ENCODE measurements around the gene CDX1.
A peak's percentile ranks its signal among the peaks of the same experiment; 100 is the strongest.

CDX1 gene

DNA sequence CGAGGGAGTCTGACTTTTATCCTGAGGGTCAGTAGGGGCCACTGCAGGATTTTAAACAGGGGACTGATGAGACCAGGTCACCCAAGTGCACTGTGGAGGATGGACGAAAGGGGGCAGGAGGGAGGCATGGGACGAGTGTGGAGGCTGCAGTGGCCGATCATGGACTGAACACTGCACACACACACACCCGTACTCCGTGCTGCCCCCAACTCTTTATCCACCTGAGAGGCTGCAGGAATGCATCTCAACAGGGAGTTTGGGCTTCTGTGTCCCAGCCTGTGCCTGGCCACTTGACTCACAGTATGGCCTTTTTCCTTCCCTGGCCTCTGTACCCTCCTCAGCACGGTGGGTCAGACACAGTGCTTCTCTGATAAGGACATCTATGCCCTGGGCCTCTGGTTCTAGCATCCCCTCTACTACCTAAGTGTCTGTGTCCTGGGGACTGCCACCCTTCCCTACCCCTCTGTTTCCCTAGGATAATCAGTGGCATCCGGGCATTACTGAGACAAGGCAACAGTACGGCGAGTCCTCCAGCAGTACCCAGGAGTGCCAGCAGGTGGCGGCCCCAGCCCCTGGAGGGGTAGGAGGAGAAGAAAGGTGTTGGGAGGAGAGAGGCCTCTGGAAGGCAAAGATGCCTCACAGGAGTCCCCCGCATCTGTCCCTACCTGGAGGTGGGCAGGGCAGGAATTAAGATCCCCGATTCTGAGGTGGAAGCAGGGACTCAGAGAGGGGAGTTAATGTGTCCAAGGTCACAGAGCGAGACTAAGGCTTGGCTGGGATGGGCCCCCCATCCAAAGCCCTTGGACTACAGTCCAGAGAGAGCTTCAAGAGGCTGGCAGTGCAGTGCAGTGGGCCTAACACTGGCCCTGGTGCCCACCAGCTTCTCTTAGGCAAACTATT is 5.1 kb upstream of the CDX1 start:
- TF ChIP-seq, protein P1, sequence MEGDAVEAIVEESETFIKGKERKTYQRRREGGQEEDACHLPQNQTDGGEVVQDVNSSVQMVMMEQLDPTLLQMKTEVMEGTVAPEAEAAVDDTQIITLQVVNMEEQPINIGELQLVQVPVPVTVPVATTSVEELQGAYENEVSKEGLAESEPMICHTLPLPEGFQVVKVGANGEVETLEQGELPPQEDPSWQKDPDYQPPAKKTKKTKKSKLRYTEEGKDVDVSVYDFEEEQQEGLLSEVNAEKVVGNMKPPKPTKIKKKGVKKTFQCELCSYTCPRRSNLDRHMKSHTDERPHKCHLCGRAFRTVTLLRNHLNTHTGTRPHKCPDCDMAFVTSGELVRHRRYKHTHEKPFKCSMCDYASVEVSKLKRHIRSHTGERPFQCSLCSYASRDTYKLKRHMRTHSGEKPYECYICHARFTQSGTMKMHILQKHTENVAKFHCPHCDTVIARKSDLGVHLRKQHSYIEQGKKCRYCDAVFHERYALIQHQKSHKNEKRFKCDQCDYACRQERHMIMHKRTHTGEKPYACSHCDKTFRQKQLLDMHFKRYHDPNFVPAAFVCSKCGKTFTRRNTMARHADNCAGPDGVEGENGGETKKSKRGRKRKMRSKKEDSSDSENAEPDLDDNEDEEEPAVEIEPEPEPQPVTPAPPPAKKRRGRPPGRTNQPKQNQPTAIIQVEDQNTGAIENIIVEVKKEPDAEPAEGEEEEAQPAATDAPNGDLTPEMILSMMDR (IDR thresholded peaks at IDR 0.05; ENCODE audit: insufficient read depth, low read length): peak; percentile 95
- TF ChIP-seq GABPA (IDR thresholded peaks at IDR 0.05; ENCODE audit: low read depth) (no peak), SPI1 (IDR thresholded peaks at IDR 0.05; ENCODE audit: borderline replicate concordance, low read depth) (no peak)
- DNase-seq (ENCODE audit: low read depth in 1 of 2, low spot score in 1 of 2): peak in 1 of 2 experiments; percentile 75
- peaks cover 2% of the 10 kb centered on the region for H3K27me3 ChIP-seq (ENCODE audit: insufficient read depth, poor library complexity, severe bottlenecking)
- H3K27ac ChIP-seq (replicated peaks): no peak overlapping the region
- H3K4me3 ChIP-seq (replicated peaks; ENCODE audit: insufficient read depth, low read length): no peak overlapping the region

DNA sequence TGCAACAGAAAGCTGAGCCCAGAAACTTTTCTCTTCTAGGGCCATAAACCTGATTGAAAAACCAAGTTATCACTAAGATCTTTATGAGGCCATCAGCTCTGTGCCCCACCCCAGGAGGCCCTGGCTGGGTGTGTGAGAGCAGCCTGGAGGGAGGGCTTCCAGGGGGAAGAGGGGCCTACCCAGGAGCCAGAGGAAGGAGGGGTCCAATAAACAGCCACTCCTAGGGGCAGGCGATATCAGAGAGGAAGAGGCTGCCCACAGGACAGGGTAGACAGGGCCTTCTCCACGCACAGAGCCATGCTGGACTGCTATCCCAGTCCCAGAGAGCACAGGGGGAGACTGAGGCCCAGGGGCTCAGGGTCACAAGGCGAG is 4.5 kb upstream of the CDX1 start:
- TF ChIP-seq, protein P1 (IDR thresholded peaks at IDR 0.05; ENCODE audit: insufficient read depth, low read length): no peak
- TF ChIP-seq, protein P2, sequence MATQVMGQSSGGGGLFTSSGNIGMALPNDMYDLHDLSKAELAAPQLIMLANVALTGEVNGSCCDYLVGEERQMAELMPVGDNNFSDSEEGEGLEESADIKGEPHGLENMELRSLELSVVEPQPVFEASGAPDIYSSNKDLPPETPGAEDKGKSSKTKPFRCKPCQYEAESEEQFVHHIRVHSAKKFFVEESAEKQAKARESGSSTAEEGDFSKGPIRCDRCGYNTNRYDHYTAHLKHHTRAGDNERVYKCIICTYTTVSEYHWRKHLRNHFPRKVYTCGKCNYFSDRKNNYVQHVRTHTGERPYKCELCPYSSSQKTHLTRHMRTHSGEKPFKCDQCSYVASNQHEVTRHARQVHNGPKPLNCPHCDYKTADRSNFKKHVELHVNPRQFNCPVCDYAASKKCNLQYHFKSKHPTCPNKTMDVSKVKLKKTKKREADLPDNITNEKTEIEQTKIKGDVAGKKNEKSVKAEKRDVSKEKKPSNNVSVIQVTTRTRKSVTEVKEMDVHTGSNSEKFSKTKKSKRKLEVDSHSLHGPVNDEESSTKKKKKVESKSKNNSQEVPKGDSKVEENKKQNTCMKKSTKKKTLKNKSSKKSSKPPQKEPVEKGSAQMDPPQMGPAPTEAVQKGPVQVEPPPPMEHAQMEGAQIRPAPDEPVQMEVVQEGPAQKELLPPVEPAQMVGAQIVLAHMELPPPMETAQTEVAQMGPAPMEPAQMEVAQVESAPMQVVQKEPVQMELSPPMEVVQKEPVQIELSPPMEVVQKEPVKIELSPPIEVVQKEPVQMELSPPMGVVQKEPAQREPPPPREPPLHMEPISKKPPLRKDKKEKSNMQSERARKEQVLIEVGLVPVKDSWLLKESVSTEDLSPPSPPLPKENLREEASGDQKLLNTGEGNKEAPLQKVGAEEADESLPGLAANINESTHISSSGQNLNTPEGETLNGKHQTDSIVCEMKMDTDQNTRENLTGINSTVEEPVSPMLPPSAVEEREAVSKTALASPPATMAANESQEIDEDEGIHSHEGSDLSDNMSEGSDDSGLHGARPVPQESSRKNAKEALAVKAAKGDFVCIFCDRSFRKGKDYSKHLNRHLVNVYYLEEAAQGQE (IDR thresholded peaks at IDR 0.05; ENCODE audit: insufficient replicate concordance, low read depth): no peak
- TF ChIP-seq SPI1 (IDR thresholded peaks at IDR 0.05; ENCODE audit: borderline replicate concordance, low read depth) (no peak), GABPA (IDR thresholded peaks at IDR 0.05; ENCODE audit: low read depth) (no peak), POLR2AphosphoS5 (IDR thresholded peaks at IDR 0.05; ENCODE audit: low read depth) (no peak)
- DNase-seq (ENCODE audit: low read depth in 1 of 2, low spot score in 1 of 2): no peak
- no peak overlapping the region for H3K4me3 ChIP-seq (replicated peaks; ENCODE audit: insufficient read depth, low read length)
- H3K27me3 ChIP-seq (ENCODE audit: insufficient read depth, poor library complexity, severe bottlenecking): no peaks in the 10 kb centered on the region
- no peak overlapping the region for H3K27ac ChIP-seq (replicated peaks)

DNA sequence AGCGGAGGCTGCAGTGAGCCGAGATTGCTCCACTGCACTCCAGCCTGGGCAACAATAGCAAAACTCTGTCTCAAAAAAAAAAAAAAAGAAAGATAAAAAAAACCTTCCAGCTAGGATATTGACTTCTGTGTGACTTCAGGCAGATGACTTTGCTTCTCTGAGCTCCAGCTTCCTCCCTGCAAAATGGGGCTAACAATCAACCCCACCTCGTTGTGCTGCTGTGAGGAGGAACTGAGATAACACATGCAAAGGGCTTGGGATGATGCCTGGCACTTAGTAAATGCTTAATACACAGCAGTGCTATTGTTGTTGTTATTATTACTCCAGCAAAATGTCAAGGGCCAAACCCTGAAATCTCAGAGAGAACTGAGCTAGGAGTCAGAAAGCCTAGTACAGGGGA is 3.5 kb upstream of the CDX1 start:
- Histone ChIP-seq H3K27ac (replicated peaks) (no peak overlapping the region), H3K4me3 (replicated peaks; ENCODE audit: insufficient read depth, low read length) (no peak overlapping the region), H3K27me3 (ENCODE audit: insufficient read depth, poor library complexity, severe bottlenecking) (no peaks in the 10 kb centered on the region)
- no peak for TF ChIP-seq SPI1 (IDR thresholded peaks at IDR 0.05; ENCODE audit: borderline replicate concordance, low read depth)
- TF ChIP-seq GABPA (IDR thresholded peaks at IDR 0.05; ENCODE audit: low read depth): no peak
- TF ChIP-seq, protein P1 (IDR thresholded peaks at IDR 0.05; ENCODE audit: insufficient read depth, low read length): no peak
- TF ChIP-seq, protein P2 (IDR thresholded peaks at IDR 0.05; ENCODE audit: insufficient replicate concordance, low read depth): no peak
- TF ChIP-seq POLR2AphosphoS5 (IDR thresholded peaks at IDR 0.05; ENCODE audit: low read depth): no peak
- no peak for DNase-seq (ENCODE audit: low read depth in 1 of 2, low spot score in 1 of 2)

Measured in HL-60 (cell line).